Measurements from ENCODE around the gene ADORA1.

DNA sequence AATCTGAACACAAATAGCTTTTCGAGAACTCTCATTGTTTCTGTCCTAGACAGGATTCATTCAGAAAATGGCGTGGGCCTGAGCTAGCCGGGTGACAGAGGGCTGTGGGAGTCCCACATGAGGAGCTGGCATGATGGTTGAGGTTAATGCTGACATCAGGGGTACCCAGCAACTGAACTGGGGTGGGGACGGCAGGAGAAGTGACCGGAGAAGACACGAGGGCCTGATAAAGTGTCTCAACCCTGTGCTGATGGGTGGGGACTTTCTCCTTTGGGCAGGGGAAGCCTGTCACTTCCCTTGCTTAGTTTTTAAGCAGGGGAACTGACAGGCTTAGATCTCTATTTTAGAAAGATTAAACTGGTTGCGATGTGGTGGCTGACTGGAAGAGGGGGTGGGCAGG is 87.3 kb downstream of the ADORA1 start:
- TF ChIP-seq POLR2A (IDR thresholded peaks at IDR 0.05; ENCODE audit: low read depth, low read length), result no peak
- TF ChIP-seq POLR2AphosphoS5 (IDR thresholded peaks at IDR 0.05; ENCODE audit: low read depth, low read length), result no peak
- TF ChIP-seq TAF1 (IDR thresholded peaks at IDR 0.05; ENCODE audit: borderline replicate concordance, low read depth, low read length), result no peak
